H1 (cell line): Measurements from ENCODE around the gene SLC39A11. TPM values are rescaled to one million over a fixed set of nuclear protein-coding genes. Genes with fewer than 3 reads are reported as not detected.

ENCODE experiments used
- BRCA1 ChIP-seq: IDR thresholded peaks from 2 replicates; pipeline ENCODE4 v1.6.1; 2012; ENCODE audit warnings: low read depth, low read length, improper control_type of control experiment
- SRF ChIP-seq: IDR thresholded peaks from 2 replicates; pipeline ENCODE4 v1.6.1; 2011; ENCODE audit warnings: mild to moderate bottlenecking, low read depth, low read length, moderate library complexity
- polyA plus RNA-seq, 7 experiments: library from polyadenylated mRNA; depleted of rRNA in 3 of 7; stranded (reverse) in 5 of 7; unstranded in 2 of 7; fragments of >200 nt in 5 of 7; fragments of 200-250 nt in 2 of 7; gene quantifications; 1 replicate in 5 of 7; 2 replicates in 1 of 7; 4 replicates in 1 of 7; pipeline versions ENCODE4 v1.2.1 to v1.2.3, GENCODE V29; 2011 to 2013; ENCODE audit warnings: missing spikeins in 2 of 7, mixed read lengths in 2 of 7
- total RNA-seq: library from RNA; stranded (reverse); fragmentation: NEBNext Ultra II Directional; extraction: Animal tissue kit (Norgen Biotek cat#: 25700); gene quantifications from 2 replicates; pipeline ENCODE4 v1.2.1, GENCODE V29; 2021

Gene SLC39A11
- total and polyA plus RNA-seq, 2 of the 8 experiments (the other 6 are each of a cell fraction or from before 2014, with no cell fraction given): 12.2 to 19.6 TPM

- no peak for TF ChIP-seq BRCA1
- TF ChIP-seq SRF: no peak
- TF ChIP-seq, all 59 proteins: peak for 0
These were observed 436.2 kb downstream of the SLC39A11 start (continued) for GRCh38 chr17:72656130-72656763.
